Mesothelial cell of epicardium (in vitro differentiated cells): ENCODE measurements around the gene PPM1G. TPM values are rescaled to one million over a fixed set of nuclear protein-coding genes. Genes with fewer than 3 reads are reported as not detected.

ENCODE experiments used
- DNase-seq, 2 experiments: peaks; one replicate each; pipeline ENCODE4 v3.0.0; 2021; ENCODE audit warnings: low spot score in 2 of 2; ENCODE audit not compliant: unreplicated experiment in 2 of 2
- H3K27ac Mint-ChIP-seq: 2 replicates; pipeline ENCODE4 v1.8.0; 2021; ENCODE audit warnings: mixed read lengths
- H3K27me3 Mint-ChIP-seq: 2 replicates; pipeline ENCODE4 v1.8.0; 2021; ENCODE audit warnings: low read depth, mixed read lengths
- H3K36me3 Mint-ChIP-seq: 2 replicates; pipeline ENCODE4 v1.8.0; 2021; ENCODE audit warnings: mixed read lengths
- H3K4me1 Mint-ChIP-seq: 2 replicates; pipeline ENCODE4 v1.8.0; 2021; ENCODE audit warnings: mixed read lengths
- H3K4me3 Mint-ChIP-seq: 2 replicates; pipeline ENCODE4 v1.8.0; 2021; ENCODE audit warnings: mild to moderate bottlenecking, moderate library complexity, mixed read lengths
- H3K9me3 Mint-ChIP-seq: 2 replicates; pipeline ENCODE4 v1.8.0; 2021; ENCODE audit warnings: mixed read lengths
- total RNA-seq: library from RNA; stranded (reverse); gene quantifications from 3 replicates; pipeline ENCODE4 v1.2.1, GENCODE V29; 2021
- TF ChIP-seq, protein P1 (sequence below): fragments of 200-600 bp; sonication (generic); IDR thresholded peaks from one replicate; pipeline ENCODE4 v1.5.0; 2021; ENCODE audit warnings: antibody characterized with exemption; ENCODE audit not compliant: unreplicated experiment

The PPM1G gene
- total RNA-seq, 1 donor from 2014 or later: 62.4 TPM

DNA sequence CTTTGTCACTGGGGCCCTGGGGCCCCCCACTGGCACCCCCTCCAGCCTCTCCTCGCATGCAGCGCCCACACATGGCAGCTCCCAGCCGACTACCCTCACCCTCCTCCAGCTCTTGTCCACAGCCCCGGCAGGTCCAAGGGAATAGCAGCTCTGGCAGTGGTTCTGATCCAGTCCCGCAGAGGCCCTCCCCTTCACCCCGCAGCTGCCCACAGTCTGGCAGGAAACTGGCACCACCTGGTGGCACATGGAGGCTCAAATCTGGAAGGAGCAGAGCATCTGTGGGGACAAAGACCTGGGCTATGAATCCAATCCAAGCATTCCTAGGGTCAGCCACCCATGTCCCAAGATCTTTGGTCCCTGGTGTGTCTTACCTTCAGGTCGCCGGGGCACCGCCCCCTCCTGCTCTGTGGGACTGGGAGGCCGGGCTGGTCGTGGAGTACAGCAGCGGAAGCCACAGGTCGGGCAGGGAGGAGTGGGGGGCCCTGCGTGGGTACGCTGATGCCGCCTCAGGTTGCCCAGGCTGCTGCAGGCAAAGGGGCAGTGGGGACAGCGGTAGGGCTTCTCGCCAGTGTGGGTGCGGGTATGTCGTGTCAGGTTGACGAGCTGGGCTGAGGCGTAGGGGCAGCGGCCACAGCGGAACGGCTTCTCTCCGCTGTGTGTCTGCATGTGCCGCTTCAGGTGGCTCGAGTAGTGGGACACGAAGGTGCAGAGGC is 31.1 kb downstream of the PPM1G start:
- peaks cover 26% of the 10 kb centered on the region for H3K4me1 Mint-ChIP-seq
- no peaks in the 10 kb centered on the region for H3K27me3 Mint-ChIP-seq
- TF ChIP-seq, protein P1, sequence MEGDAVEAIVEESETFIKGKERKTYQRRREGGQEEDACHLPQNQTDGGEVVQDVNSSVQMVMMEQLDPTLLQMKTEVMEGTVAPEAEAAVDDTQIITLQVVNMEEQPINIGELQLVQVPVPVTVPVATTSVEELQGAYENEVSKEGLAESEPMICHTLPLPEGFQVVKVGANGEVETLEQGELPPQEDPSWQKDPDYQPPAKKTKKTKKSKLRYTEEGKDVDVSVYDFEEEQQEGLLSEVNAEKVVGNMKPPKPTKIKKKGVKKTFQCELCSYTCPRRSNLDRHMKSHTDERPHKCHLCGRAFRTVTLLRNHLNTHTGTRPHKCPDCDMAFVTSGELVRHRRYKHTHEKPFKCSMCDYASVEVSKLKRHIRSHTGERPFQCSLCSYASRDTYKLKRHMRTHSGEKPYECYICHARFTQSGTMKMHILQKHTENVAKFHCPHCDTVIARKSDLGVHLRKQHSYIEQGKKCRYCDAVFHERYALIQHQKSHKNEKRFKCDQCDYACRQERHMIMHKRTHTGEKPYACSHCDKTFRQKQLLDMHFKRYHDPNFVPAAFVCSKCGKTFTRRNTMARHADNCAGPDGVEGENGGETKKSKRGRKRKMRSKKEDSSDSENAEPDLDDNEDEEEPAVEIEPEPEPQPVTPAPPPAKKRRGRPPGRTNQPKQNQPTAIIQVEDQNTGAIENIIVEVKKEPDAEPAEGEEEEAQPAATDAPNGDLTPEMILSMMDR: no peak
- no peak for DNase-seq
- no peak overlapping the region for H3K27ac Mint-ChIP-seq
- H3K9me3 Mint-ChIP-seq: no peaks in the 10 kb centered on the region
- no peak overlapping the region for H3K4me3 Mint-ChIP-seq
- peaks cover 16% of the 10 kb centered on the region for H3K36me3 Mint-ChIP-seq

DNA sequence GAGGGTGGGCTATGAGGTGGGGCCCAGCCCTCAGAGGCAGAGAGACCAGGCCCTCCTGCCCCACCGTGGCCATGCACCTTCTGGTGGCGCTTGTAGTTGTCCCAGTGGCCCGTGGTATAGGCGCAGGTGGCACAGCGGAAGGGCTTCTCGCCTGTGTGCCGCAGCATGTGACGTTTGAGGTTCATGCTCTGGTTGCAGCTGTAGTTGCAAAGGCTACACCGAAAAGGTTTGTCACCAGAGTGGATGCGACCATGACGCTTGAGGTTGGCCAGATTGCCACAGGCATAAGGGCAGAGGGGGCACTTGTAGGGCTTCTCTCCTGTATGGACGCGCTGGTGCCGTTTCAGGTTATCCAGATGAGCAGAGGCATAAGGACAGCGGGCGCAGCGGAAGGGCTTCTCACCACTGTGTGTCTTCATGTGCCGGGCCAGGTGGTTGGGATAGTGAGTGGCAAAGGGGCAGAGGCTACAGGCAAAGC is 31.7 kb downstream of the PPM1G start:
- no peak for DNase-seq
- Mint-ChIP-seq H3K36me3 (peaks cover 20% of the 10 kb centered on the region), H3K4me1 (peaks cover 28% of the 10 kb centered on the region), H3K27me3 (no peaks in the 10 kb centered on the region), H3K4me3 (peak overlapping the region; percentile 5), H3K27ac (peak overlapping the region; percentile 36), H3K9me3 (no peaks in the 10 kb centered on the region)
- TF ChIP-seq, protein P1: no peak

DNA sequence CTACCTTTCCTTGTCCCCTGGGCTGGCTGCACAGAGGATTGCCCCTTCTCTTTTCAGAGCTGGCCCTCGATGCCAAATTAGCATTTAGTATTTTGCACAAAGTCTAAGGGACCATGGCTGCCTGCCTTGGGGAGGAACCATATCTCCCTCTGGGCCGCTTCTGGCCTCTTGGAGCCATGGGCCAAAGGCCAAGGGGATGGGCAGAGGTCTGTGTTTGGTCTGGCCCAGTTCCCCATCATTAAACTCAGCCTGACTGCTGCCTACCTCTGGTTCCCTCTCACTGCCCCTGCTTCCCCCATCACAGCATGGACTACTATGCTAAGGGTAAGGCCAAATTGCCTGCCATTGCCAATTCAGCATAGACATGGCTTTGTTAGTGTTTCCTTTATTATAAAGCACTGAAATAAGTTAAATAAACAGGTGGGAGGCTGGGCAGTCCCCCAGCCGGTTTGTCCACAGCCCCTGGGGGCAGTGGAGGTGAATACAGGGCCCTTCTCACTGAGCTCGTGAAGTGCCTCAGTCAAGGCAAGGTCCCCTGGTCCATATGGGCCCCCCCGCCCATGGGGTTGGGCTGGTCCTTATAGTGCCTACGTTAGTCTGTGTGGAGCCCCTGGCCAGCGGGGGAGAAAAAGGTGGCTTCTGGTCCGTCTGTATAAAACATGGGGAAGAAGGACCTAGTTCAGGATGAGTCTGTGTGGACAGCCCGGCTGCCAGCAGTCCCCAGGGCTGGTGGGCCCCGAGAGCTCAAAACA is 32.3 kb downstream of the PPM1G start:
- H3K27me3 Mint-ChIP-seq: no peaks in the 10 kb centered on the region
- DNase-seq: no peak
- H3K36me3 Mint-ChIP-seq: peaks cover 20% of the 10 kb centered on the region
- H3K4me1 Mint-ChIP-seq: peaks cover 33% of the 10 kb centered on the region
- no peaks in the 10 kb centered on the region for H3K9me3 Mint-ChIP-seq
- TF ChIP-seq, protein P1: no peak
- H3K27ac Mint-ChIP-seq: no peak overlapping the region
- no peak overlapping the region for H3K4me3 Mint-ChIP-seq

DNA sequence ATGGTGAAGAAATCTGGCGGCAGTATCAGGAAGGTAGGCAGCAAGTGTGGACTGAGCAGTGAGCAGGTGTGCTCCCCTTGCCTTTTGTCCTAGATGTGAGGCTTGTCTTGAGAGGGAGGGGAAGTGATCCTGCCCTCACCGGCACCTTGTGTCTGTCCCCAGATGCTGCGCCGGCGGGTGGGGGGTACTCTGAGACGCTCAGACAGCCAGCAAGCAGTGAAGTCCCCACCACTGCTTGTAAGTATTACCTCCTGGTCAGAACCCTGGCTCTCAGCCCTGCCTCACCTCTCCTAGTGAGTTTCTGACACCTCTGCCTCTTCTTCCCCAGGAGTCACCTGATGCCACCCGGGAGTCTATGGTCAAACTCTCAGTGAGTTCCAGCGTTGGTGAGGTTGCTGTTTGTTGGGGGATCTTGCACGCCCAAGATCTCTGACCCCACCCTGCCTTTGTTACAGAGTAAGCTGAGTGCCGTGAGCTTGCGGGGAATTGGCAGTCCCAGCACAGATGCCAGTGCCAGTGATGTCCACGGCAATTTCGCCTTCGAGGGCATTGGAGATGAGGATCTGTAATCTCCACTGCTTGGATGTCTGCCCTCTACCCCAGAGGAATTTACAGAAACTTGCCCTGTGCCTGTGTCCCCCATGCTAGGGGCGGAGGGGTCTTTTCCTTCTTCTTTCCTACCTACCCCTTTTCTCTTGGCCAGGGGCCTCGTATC is 33.1 kb downstream of the PPM1G start:
- Mint-ChIP-seq H3K4me3 (no peak overlapping the region), H3K36me3 (peaks cover 20% of the 10 kb centered on the region), H3K9me3 (no peaks in the 10 kb centered on the region), H3K4me1 (peaks cover 35% of the 10 kb centered on the region), H3K27ac (no peak overlapping the region), H3K27me3 (no peaks in the 10 kb centered on the region)
- no peak for DNase-seq
- TF ChIP-seq, protein P1: no peak

DNA sequence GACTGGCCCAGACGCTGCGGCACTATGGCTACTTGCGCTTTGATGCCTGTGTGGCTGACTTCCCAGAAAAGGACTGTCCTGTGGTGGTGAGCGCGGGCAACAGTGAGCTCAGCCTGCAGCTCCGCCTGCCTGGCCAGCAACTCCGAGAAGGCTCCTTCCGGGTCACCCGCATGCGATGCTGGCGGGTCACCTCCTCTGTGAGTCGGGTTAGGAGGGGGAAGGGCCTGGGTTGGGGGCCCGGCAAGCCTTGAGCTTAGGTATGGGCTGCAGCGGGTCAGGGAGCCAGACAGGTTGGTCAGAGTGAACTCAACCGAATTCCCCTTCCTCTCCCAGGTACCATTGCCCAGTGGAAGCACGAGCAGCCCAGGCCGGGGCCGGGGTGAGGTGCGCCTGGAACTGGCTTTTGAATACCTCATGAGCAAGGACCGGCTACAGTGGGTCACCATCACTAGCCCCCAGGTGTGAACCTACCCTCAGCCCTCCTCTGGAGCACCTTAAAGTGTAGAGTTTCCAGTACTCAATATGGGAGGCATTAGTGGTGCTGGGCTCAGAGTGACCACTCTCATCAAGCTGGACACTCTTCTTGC is 33.8 kb downstream of the PPM1G start:
- peaks cover 30% of the 10 kb centered on the region for H3K4me1 Mint-ChIP-seq
- no peak for DNase-seq
- TF ChIP-seq, protein P1: no peak
- no peaks in the 10 kb centered on the region for H3K9me3 Mint-ChIP-seq
- H3K27me3 Mint-ChIP-seq: no peaks in the 10 kb centered on the region
- no peak overlapping the region for H3K4me3 Mint-ChIP-seq
- peaks cover 20% of the 10 kb centered on the region for H3K36me3 Mint-ChIP-seq
- H3K27ac Mint-ChIP-seq: no peak overlapping the region
